HS-27A (cell line): ENCODE measurements around the gene TOGARAM1.

ENCODE experiments used
- DNase-seq: peaks from one replicate; pipeline ENCODE4 v3.0.0-alpha.2; 2012; ENCODE audit warnings: low read depth, missing footprints

Gene TOGARAM1

DNA sequence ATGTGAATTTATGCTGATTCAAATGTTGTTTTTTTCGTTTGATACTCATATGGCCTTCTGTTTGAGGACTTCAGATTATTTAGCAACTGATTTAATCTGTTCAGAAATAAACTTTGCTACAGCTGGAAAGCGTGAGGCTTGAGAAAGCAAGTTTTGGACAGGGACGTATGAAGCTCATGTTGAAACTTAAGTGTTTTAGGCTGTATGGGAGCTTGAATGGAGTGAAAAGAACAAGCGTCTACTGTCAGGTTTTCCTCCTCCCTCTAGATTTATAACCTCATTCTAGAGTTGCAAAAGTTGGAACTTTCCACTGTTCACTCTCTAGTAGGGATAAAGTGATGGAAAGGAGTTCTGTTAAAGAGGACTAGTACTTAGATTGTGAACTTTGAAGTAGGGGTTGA, 123.0 kb downstream of the TOGARAM1 start:
- no peak for DNase-seq

DNA sequence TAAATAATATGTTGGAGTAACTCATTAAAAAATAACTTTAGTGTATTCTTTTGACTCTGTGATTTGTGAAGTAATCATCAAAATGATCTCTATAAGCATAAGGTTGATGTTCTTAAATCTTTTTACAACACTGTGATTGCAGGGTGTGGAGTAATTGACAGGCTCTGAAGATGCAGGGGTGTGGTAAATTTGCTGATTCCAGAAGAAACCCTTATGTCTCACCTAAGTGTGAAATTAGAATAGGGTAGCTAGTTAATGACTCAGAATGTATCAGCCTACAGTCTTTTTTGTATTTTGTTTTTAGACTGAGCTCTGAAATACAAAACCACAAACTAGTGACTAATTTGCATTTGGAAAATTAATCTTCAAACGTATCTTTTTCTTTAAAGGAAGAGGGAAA, 127.8 kb downstream of the TOGARAM1 start:
- no peak for DNase-seq

DNA sequence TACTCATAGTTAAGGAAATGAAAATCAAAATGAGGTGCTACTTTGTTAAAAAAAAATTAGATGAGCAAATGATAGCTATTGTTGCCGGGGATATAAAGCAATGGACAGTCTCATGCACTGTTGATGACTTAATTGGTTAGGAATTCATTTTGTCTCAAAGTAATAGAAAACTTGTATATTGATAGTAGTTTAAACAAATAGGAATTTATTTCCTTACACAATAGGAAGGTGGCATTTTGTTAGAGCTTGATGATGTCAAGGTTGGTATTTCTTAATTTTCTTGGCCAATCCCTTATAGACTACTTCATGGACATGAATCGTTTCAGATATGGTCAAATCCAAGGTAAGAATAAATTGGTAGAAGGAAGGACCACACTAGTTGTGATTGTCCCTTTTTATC, 129.7 kb downstream of the TOGARAM1 start:
- DNase-seq = no peak

DNA sequence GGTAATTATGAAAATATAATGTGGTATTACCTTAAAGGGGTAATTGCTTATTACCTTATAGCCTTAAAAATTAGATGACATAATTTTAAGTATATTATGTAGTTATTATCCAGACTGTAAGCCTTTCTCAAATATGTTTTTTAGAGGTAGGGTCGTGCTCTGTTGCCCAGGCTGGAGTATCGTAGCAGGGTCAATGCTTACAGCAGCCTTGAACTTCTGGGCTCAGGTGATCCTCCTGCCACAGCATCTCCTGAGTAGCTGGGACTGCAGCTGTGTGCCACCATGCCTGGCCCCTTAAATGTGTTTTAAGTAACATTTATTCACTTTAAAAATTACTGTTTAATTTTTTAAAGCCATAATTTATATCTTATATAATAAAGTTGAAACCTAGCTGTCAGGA, 132.3 kb downstream of the TOGARAM1 start:
- no peak for DNase-seq

DNA sequence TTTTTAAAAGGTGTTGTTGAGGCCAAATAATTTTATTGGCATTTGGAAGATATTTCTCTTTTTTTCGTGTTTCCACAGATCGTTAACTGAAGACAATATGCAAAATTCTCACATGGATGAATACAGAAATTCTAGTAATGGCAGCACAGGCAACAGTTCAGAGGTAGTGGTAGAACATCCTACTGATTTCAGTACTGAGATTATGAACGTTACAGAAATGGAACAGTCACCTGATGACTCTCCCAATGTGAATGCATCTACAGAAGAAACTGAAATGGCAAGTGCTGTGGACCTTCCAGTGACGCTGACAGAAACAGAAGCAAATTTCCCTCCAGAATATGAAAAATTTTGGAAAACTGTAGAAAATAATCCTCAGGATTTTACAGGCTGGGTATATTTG, 133.2 kb downstream of the TOGARAM1 start:
- no peak for DNase-seq

DNA sequence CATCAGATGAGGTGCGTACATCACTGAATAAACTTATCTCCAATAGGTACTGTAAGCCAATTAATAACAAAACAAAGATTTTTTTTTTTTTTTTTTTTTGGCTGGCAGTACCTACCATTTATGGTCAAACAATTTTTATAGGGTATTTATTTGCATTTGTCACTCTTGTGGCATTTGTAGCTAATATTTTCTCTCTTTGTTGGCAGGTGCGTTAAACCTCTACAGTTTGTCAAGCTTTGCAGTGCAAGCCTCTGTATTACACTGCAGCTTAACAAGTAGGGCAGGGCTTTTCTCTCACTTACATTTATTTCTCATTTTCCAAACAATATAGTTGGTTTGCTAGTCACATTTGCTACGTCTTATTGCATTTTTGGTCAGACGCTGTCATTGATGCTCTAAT, 134.2 kb downstream of the TOGARAM1 start:
- no peak for DNase-seq

DNA sequence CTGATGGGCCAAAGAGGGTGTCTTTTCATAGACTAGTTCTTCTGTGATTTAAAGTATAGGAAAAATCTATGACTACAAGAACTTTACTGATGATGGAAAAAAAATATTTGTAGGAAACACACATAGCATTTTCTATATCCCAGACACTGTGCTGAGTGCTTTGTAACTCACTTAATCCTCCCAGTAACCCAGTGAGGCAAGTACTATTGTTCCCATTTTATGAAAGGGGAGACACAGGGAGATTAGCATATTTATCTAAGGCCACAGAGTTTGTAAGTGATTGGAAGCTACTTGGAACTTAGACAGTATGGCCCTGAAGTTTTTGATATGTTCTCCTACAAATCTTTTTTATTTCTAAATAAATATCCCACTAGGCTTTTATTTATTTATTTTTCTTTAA, 141.8 kb downstream of the TOGARAM1 start:
- no peak for DNase-seq

DNA sequence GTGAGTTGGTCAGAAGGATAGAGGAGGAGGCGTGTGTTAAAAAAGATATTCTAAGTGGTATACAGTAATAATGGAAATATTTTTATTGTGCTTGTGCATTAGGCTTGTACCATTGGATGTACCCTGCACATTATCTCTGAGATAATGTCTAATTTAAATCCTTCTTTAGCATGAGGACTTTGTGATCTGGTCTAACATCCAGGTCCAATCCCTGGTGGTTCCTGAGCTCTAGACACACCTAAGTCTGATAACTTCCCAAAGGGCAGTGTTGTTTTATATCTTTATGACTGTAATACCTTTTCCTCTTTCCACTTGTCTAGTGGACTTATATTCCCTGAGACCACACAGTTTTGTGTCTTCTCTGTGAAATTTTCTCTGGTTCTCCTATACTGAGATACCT, 142.6 kb downstream of the TOGARAM1 start:
- no peak for DNase-seq

DNA sequence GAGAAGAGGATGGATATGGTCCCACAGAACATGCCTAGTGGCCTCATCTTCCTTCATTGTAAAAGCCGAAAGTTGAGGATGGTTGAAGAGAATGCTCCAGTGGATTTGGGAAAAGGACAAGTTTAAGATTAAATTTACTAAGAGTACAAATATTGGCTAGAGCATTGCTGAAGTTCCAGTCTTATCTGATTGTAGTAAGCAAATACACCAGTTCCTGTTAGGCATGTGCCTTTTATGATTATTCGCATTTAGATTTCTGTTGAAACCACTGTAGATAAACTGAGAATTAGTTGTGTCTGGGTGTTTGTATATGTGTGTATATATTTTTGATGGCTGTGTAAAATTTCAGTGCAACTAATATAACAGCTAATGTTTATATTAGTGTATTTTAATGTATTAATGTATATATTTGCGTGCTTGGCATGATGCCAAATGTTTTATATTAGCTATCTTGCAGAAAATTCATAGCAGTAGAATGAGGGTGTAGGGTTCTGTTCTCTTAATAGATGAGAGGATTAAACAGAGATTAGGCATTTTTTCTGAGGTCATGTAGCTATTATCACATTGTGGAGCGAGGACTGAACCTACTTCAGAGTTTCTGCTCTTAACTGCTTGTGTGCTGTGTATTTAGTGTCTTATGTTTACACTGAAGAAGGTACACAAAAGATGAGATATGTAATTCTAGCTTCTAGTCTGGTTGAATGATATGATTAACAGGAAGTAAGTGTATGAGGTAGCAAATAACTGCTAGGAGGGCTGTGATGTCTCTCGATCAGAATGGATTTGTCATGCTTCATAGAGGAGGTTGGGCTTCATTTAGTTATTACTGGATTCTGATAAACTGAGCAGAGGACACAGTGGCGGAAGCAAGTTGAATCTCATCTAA, 151.1 kb downstream of the TOGARAM1 start:
- DNase-seq = no peak

DNA sequence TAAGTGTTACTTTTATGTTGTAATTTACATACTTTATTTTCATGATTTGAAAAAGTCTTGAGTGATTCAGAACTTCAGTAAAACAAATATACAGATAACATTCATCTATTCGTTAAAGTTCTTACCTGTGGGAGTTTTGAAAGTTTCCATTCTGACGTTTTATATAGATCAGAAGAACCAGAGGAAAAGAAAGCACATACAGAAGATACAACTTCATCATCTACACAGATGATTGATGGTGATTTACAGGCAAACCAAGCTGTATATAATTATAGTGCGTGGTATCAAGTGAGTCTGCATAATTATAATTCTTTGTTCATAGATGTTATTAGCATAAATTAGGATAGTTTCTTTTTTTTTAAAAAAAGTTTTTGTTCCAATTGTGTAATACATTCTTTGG, 152.3 kb downstream of the TOGARAM1 start:
- DNase-seq = no peak

DNA sequence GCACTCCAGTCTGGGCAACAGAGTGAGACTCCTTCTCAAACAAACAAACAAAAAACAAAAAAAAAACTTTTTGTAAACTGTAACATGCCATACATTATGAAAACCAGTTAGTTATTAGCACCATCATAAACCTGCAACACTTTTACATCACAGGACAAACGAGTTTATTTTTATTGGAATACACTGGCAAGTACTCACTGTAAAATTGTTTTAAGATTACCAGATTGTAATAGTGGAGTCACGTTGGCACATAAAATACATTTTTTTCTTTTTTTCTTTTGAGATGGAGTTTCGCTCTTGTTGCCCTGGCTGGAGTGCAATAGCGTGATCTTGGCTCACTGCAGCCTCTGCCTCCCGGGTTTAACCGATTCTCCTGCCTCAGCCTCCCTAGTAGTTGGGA, 156.6 kb downstream of the TOGARAM1 start:
- no peak for DNase-seq

DNA sequence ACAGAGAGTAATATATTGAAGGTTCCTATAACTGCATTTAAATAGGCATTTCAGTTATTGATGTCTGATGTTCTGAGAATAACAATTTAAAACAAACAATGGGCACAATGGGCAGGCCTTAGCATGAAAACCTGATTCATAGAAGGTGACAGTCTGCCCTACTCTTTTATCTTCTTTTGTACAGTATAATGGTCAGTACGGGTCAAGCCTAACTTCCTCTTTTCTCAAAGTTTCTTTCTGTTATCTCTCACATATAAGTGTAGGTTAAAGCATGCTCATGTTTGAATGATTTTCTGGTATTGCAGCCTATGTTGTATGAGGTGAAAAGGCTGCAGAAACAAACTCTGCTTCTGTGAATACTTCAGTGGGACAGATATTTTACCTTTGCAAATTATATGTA, 158.1 kb downstream of the TOGARAM1 start:
- DNase-seq = no peak

DNA sequence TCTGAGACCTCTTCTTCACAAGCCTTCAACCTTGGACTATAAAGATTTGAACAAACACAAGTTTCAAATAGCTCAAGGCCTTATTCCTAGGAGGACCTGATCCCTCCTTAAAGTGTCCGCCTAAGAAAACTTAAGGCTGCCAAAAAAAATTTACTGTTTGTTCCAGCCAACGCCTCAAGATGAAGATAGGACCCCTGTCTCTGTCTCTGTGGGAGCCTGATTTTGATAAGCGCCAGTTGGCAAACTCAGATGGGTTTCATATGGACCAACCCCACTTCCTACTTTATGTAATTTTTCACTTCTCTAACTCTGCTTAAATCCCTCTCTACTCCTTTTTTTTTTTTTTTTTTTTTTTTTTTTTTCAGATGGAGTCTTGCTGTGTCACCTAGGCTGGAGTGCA, 161.3 kb downstream of the TOGARAM1 start:
- DNase-seq = no peak
